SK-N-SH (cell line): ENCODE data around the gene REXO1. TPM values are rescaled to one million over a fixed set of nuclear protein-coding genes. Genes with fewer than 3 reads are reported as not detected.

Experiments
- CTCF ChIA-PET: fragments of 300-600, 350-600 bp; formaldehyde crosslinking; extraction: SDS; loops from one replicate; lab custom pipeline; 2021; lab: Yijun Ruan, JAX
- POLR2A ChIA-PET: fragments of 350-600 bp; sonication (Branson Sonifier 250); formaldehyde crosslinking; extraction: SDS; loops from one replicate; lab custom pipeline; 2020; ENCODE audit warnings: antibody characterized with exemption, inconsistent platforms; lab: Yijun Ruan, JAX
- DNase-seq: peaks from one replicate; pipeline ENCODE4 v3.0.0; 2012
- H2AFZ ChIP-seq: fragments of 200-600 bp; sonication (generic); 2 replicates; pipeline ENCODE4 v1.8.1; 2016; ENCODE audit warnings: antibody characterized with exemption, mild to moderate bottlenecking, low read depth
- H3F3A ChIP-seq: fragments of 200-600 bp; sonication (generic); replicated peaks from 2 replicates; pipeline ENCODE3; 2016; ENCODE audit warnings: antibody characterized with exemption, mild to moderate bottlenecking; ENCODE audit not compliant: insufficient read depth
- H3K27ac ChIP-seq, 2 experiments: fragments of 200-500 bp in 1 of 2; fragments of 200-600 bp in 1 of 2; sonication (Bioruptor generic) in 1 of 2; sonication (generic), shearing (Covaris generic) in 1 of 2; 2 replicates each; pipeline versions ENCODE4 v1.5.1 to v1.6.1; 2014 to 2016; ENCODE audit warnings: low read depth in 2 of 2, inconsistent platforms in 1 of 2, low read length in 1 of 2, mild to moderate bottlenecking in 1 of 2, mixed read lengths in 1 of 2
- H3K27me3 ChIP-seq: fragments of 200-600 bp; sonication (generic), shearing (Covaris generic); 2 replicates; pipeline ENCODE4 v1.6.1; 2016; ENCODE audit warnings: mixed run types; ENCODE audit not compliant: insufficient read depth
- H3K36me3 ChIP-seq, 2 experiments: fragments of 200-500 bp in 1 of 2; fragments of 200-600 bp in 1 of 2; sonication (Bioruptor generic) in 1 of 2; sonication (generic) in 1 of 2; replicated peaks in 1 of 2; 2 replicates each; pipeline versions ENCODE3 to v1.5.1; 2014 to 2016; ENCODE audit warnings: low read length in 1 of 2, mild to moderate bottlenecking in 1 of 2; ENCODE audit not compliant: insufficient read depth in 2 of 2, control insufficient read depth in 1 of 2
- H3K4me1 ChIP-seq, 2 experiments: fragments of 200-500 bp in 1 of 2; fragments of 200-600 bp in 1 of 2; sonication (Bioruptor generic) in 1 of 2; sonication (generic), shearing (Covaris generic) in 1 of 2; 2 replicates each; pipeline versions ENCODE4 v1.5.1 to v1.6.1; 2014 to 2016; ENCODE audit warnings: low read depth in 1 of 2, low read length in 1 of 2, mixed run types in 1 of 2; ENCODE audit not compliant: insufficient read depth in 2 of 2, control insufficient read depth in 1 of 2
- H3K4me2 ChIP-seq: fragments of 200-600 bp; sonication (generic), shearing (Covaris generic); 2 replicates; pipeline ENCODE4 v1.6.1; 2017; ENCODE audit warnings: mixed run types
- H3K4me3 ChIP-seq, 2 experiments: fragments of 200-500 bp in 1 of 2; fragments of 200-600 bp in 1 of 2; sonication (Bioruptor generic) in 1 of 2; sonication (generic), shearing (Covaris generic) in 1 of 2; 2 replicates each; pipeline versions ENCODE4 v1.5.1 to v1.8.1; 2014 to 2016; ENCODE audit warnings: low read depth in 2 of 2, inconsistent platforms in 1 of 2, low read length in 1 of 2, mild to moderate bottlenecking in 1 of 2, mixed read lengths in 1 of 2, moderate library complexity in 1 of 2
- H3K79me2 ChIP-seq: fragments of 200-600 bp; sonication (generic); 2 replicates; pipeline ENCODE4 v1.8.1; 2017; ENCODE audit warnings: mild to moderate bottlenecking; ENCODE audit not compliant: insufficient read depth
- H3K9ac ChIP-seq: fragments of 200-600 bp; sonication (generic); 2 replicates; pipeline ENCODE4 v1.6.1; 2017; ENCODE audit warnings: mixed run types
- H3K9me2 ChIP-seq: fragments of 200-600 bp; sonication (generic); 2 replicates; pipeline ENCODE4 v1.6.1; 2017; ENCODE audit warnings: mixed run types
- H3K9me3 ChIP-seq: fragments of 200-600 bp; sonication (generic); 2 replicates; pipeline ENCODE4 v1.6.1; 2017; ENCODE audit warnings: mixed run types, mild to moderate bottlenecking, moderate library complexity
- H4K20me1 ChIP-seq: fragments of 200-600 bp; sonication (generic); 2 replicates; pipeline ENCODE4 v1.6.1; 2017; ENCODE audit warnings: mild to moderate bottlenecking, mixed run types; ENCODE audit not compliant: insufficient read depth
- CHD2 ChIP-seq: fragments of 150-350 bp; IDR thresholded peaks from 2 replicates; pipeline ENCODE4 v1.6.1; 2018; ENCODE audit warnings: low read length; ENCODE audit not compliant: partially characterized antibody
- ELF1 ChIP-seq: IDR thresholded peaks from 2 replicates; pipeline ENCODE4 v1.4.0; 2012
- EZH2phosphoT487 ChIP-seq: fragments of 200-600 bp; sonication (generic); IDR thresholded peaks from 2 replicates; pipeline ENCODE4 v1.6.1; 2017; ENCODE audit warnings: low read depth, mixed run types, mild to moderate bottlenecking, antibody characterized with exemption, moderate library complexity, borderline replicate concordance
- JUND ChIP-seq: IDR thresholded peaks from 2 replicates; pipeline ENCODE4 v1.4.0; 2012
- MEF2A ChIP-seq: IDR thresholded peaks from 2 replicates; pipeline ENCODE4 v1.4.0; 2012; ENCODE audit warnings: low read depth, borderline replicate concordance
- MXI1 ChIP-seq: IDR thresholded peaks from 2 replicates; pipeline ENCODE4 v1.6.1; 2012; ENCODE audit warnings: mild to moderate bottlenecking, low read depth, low read length, improper control_type of control experiment
- NFIC ChIP-seq: IDR thresholded peaks from 2 replicates; pipeline ENCODE4 v1.4.0; 2012; ENCODE audit warnings: borderline replicate concordance
- NRF1 ChIP-seq: IDR thresholded peaks from 2 replicates; pipeline ENCODE4 v1.6.1; 2012; ENCODE audit warnings: low read depth, mild to moderate bottlenecking, low read length
- POLR2AphosphoS5 ChIP-seq: IDR thresholded peaks from 2 replicates; pipeline ENCODE4 v1.6.1; 2012; ENCODE audit warnings: low read depth, low read length
- RAD21 ChIP-seq: IDR thresholded peaks from 2 replicates; pipeline ENCODE4 v1.6.1; 2012; ENCODE audit warnings: mild to moderate bottlenecking, low read length
- RCOR1 ChIP-seq: fragments of 150-350 bp; IDR thresholded peaks from 2 replicates; pipeline ENCODE4 v1.6.1; 2017; ENCODE audit warnings: antibody characterized with exemption, low read length
- RXRA ChIP-seq: IDR thresholded peaks from 2 replicates; pipeline ENCODE4 v1.4.0; 2012; ENCODE audit warnings: low read depth, mild to moderate bottlenecking, borderline replicate concordance
- SMC3 ChIP-seq: IDR thresholded peaks from 2 replicates; pipeline ENCODE4 v1.6.1; 2012; ENCODE audit warnings: low read depth, low read length, improper control_type of control experiment
- WGBS: methylation state at CpG from one replicate; pipeline ENCODE4 v1.1.6; 2017; ENCODE audit warnings: low lambda C conversion rate; 5-methylcytosine and 5-hydroxymethylcytosine counted together
- polyA plus RNA-seq, 3 experiments: library from polyadenylated mRNA; depleted of rRNA; stranded (reverse); fragments of >200 nt; gene quantifications; 2 replicates each; pipeline ENCODE4 v1.2.3, GENCODE V29; 2012
- TF ChIP-seq, protein P1 (sequence below): IDR thresholded peaks from 2 replicates; pipeline ENCODE4; 2012
- TF ChIP-seq, protein P2 (sequence below): IDR thresholded peaks from 2 replicates; pipeline ENCODE4 v1.6.1; 2012; ENCODE audit warnings: mild to moderate bottlenecking, low read depth, low read length, moderate library complexity
- TF ChIP-seq, protein P3 (sequence below): IDR thresholded peaks from 2 replicates; pipeline ENCODE4 v1.4.0; 2012; ENCODE audit warnings: low read depth
- TF ChIP-seq, protein P4 (sequence below): fragments of 150-350 bp; IDR thresholded peaks from 2 replicates; pipeline ENCODE4 v1.6.1; 2016; ENCODE audit warnings: mild to moderate bottlenecking, low read depth, low read length

The REXO1 gene
- polyA plus RNA-seq, 1 of the 3 experiments (the other 2 are of a cell fraction) = 18.8 TPM

DNA sequence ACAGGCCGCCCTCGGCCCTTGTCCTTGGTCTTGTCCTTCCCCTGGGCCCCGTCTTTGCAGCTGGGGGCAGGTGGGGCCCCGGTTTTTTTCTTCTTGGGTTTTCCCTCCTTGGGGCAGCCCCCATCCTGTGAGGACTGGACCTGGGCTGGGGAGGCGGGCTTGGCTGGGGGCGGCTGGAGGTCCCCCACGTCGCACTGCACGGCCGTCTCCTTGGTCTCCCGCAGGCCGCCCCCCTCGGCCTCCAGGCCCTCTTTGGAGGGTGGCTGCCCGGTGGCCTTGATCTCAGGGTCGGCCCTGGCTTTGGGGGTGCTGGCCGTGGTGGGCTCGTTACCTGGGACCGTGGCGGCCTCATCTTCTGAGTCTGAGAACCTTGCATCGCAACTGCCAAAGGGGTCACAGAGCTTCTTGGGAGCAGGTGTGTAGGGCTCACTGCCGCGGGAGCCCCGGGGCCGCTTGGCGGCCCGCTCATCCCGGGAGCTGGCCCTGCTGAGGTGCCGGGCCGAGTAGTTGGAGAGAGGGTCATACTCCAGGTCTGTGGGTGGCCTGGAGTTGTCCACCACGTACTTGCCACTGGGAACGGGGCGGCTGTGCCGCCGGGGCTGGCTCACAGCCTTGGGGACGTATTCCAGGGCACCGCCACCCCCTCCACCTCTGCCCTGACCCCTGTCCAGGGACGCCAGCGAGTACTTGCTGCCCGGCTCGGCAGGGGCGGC is 20.6 kb downstream of the REXO1 start:
- Histone ChIP-seq H3K9me2 (no peaks in the 10 kb centered on the region), H3K27me3 (no peaks in the 10 kb centered on the region), H3K79me2 (peaks cover 52% of the 10 kb centered on the region), H3K9me3 (no peaks in the 10 kb centered on the region), H3K36me3 (peaks cover 12 to 20% of the 10 kb centered on the region in 2 experiments), H3K4me1 (peaks cover 0 to 7% of the 10 kb centered on the region in 2 experiments; a peak in 1 of 4 replicates), H3F3A (peaks cover 6% of the 10 kb centered on the region), H4K20me1 (peaks cover 32% of the 10 kb centered on the region), H3K9ac (no peak overlapping the region), H3K4me2 (no peak overlapping the region), H2AFZ (no peak overlapping the region), H3K4me3 (no peak overlapping the region), H3K27ac (no peak overlapping the region)
- 92% methylated on average over 18 of the region's 41 CpGs for WGBS
- CTCF ChIA-PET = interaction anchor here (1.0 to 8.1 kb wide), 9 partner anchors 13 to 155 kb away, joined by 3 to 188 read pairs (median 17); partner anchors contain the start of gene ATP8B3
- TF ChIP-seq, protein P1, sequence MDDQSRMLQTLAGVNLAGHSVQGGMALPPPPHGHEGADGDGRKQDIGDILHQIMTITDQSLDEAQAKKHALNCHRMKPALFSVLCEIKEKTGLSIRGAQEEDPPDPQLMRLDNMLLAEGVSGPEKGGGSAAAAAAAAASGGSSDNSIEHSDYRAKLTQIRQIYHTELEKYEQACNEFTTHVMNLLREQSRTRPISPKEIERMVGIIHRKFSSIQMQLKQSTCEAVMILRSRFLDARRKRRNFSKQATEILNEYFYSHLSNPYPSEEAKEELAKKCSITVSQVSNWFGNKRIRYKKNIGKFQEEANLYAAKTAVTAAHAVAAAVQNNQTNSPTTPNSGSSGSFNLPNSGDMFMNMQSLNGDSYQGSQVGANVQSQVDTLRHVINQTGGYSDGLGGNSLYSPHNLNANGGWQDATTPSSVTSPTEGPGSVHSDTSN = no peak
- TF ChIP-seq CHD2 = no peak
- TF ChIP-seq ELF1 = no peak
- TF ChIP-seq NFIC = no peak
- TF ChIP-seq RCOR1 = no peak
- TF ChIP-seq SMC3 = no peak
- no peak for TF ChIP-seq EZH2phosphoT487
- TF ChIP-seq RXRA = no peak
- POLR2A ChIA-PET = interaction anchor here (0.8 to 1.1 kb wide), 2 partner anchors 10 to 188 kb away, joined by 3 read pairs; no protein-coding TSS in a partner anchor
- DNase-seq = no peak

DNA sequence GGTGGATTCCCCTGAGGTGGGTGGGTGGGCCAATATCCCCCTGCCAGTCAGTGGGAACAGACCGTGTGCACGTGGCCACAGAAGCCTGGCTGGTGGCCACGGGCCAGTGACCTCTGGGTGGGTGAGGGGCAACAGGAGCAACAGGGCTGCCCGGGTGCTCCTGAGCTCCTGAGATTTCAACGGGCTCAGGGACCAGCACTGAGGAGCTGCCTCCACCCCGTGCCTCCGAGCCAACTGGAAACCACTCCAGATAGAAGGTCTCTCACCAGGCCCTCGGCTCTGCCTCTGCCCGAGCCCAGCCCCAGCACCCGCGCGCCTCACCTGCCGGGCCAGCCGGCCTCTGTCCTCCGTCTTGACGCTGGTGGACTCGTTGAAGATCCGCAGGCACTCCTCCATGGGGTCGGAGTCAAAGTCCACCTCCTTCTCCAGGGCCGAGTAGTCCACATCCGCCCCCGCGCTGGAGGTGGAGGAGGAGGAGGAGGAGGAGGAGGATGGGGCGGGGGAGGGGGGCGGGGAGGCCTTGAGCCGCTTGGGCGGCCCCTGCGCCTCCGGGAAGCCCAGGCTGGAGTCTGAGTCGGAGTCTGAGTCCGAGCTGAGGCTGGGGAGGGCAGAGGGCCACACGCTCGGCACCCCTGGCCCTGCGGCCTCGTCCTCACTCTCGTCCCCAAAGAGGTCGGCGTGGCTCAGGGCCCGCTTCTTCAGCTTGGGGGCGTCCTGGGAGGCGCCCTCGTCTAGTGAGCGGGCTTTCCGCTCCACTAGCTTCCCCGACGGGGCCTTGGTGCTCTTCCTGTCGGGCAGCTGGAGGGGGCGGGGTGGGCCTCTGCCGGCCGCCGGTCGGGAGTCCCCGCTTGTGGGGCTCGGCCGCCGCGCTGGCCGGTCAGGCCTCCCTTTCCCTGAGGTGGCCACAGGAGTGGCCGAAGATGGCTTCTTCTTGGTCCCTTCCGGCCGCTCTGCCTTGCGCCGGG is 21.4 kb downstream of the REXO1 start:
- POLR2A ChIA-PET = interaction anchor here (0.6 kb wide), 1 partner anchor 35 kb away, joined by 4 read pairs; no protein-coding TSS in a partner anchor
- TF ChIP-seq JUND (no peak), MEF2A (no peak), MXI1 (no peak), RAD21 (no peak), RXRA (no peak), CHD2 (no peak), RCOR1 (no peak), POLR2AphosphoS5 (no peak), NRF1 (no peak)
- TF ChIP-seq, protein P2, sequence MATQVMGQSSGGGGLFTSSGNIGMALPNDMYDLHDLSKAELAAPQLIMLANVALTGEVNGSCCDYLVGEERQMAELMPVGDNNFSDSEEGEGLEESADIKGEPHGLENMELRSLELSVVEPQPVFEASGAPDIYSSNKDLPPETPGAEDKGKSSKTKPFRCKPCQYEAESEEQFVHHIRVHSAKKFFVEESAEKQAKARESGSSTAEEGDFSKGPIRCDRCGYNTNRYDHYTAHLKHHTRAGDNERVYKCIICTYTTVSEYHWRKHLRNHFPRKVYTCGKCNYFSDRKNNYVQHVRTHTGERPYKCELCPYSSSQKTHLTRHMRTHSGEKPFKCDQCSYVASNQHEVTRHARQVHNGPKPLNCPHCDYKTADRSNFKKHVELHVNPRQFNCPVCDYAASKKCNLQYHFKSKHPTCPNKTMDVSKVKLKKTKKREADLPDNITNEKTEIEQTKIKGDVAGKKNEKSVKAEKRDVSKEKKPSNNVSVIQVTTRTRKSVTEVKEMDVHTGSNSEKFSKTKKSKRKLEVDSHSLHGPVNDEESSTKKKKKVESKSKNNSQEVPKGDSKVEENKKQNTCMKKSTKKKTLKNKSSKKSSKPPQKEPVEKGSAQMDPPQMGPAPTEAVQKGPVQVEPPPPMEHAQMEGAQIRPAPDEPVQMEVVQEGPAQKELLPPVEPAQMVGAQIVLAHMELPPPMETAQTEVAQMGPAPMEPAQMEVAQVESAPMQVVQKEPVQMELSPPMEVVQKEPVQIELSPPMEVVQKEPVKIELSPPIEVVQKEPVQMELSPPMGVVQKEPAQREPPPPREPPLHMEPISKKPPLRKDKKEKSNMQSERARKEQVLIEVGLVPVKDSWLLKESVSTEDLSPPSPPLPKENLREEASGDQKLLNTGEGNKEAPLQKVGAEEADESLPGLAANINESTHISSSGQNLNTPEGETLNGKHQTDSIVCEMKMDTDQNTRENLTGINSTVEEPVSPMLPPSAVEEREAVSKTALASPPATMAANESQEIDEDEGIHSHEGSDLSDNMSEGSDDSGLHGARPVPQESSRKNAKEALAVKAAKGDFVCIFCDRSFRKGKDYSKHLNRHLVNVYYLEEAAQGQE = no peak
- TF ChIP-seq, protein P1 = no peak
- TF ChIP-seq, protein P3, sequence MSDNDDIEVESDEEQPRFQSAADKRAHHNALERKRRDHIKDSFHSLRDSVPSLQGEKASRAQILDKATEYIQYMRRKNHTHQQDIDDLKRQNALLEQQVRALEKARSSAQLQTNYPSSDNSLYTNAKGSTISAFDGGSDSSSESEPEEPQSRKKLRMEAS = no peak
- TF ChIP-seq, protein P4, sequence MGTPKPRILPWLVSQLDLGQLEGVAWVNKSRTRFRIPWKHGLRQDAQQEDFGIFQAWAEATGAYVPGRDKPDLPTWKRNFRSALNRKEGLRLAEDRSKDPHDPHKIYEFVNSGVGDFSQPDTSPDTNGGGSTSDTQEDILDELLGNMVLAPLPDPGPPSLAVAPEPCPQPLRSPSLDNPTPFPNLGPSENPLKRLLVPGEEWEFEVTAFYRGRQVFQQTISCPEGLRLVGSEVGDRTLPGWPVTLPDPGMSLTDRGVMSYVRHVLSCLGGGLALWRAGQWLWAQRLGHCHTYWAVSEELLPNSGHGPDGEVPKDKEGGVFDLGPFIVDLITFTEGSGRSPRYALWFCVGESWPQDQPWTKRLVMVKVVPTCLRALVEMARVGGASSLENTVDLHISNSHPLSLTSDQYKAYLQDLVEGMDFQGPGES = no peak

More for the DNA sequence above, 21.4 kb downstream of the REXO1 start:
- Histone ChIP-seq H4K20me1 (peaks cover 27% of the 10 kb centered on the region), H3K27ac (no peak overlapping the region), H3K79me2 (peaks cover 48% of the 10 kb centered on the region), H3K36me3 (peaks cover 12 to 27% of the 10 kb centered on the region in 2 experiments), H3K9ac (no peak overlapping the region), H3K27me3 (no peaks in the 10 kb centered on the region), H3K9me3 (no peaks in the 10 kb centered on the region), H3K4me3 (no peak overlapping the region), H3K4me2 (no peak overlapping the region), H3K9me2 (no peaks in the 10 kb centered on the region), H3K4me1 (peaks cover 0 to 7% of the 10 kb centered on the region in 2 experiments; a peak in 1 of 4 replicates), H3F3A (peaks cover 6% of the 10 kb centered on the region), H2AFZ (no peak overlapping the region)
- DNase-seq = peak; percentile 58
- CTCF ChIA-PET = interaction anchor here (0.6 to 8.1 kb wide), 54 partner anchors 9 to 396 kb away, joined by 3 to 188 read pairs (median 4); partner anchors contain the start of genes ATP8B3, REXO1 and UQCR11
- 83% methylated on average over 25 of the region's 63 CpGs for WGBS
